IMR-90 (cell line): ENCODE results near the gene CROCC2. TPM values are rescaled to one million over a fixed set of nuclear protein-coding genes. Genes with fewer than 3 reads are reported as not detected.

Experiments used
- ATAC-seq: fragments of 200-7000 bp; cut with Tn5 transposase; 2 replicates; pipeline ENCODE4 v1.9.1; 2020; ENCODE audit warnings: low read depth, mild to moderate bottlenecking, moderate library complexity
- BruUV-seq: library from RNA; stranded (reverse); fragments of 400-500 nt; replicated peaks from 2 replicates; lab custom pipeline; 2021; lab: Mats Ljungman, UMichigan
- CTCF ChIA-PET: fragments of 300-600 bp; formaldehyde crosslinking; extraction: SDS; loops from one replicate; lab custom pipeline; 2021; ENCODE audit warnings: antibody characterized with exemption; lab: Yijun Ruan, JAX
- POLR2A ChIA-PET: fragments of 300-600 bp; sonication (Branson Sonifier 250); formaldehyde crosslinking; loops from one replicate; lab custom pipeline; 2022; ENCODE audit warnings: antibody characterized with exemption; ENCODE audit not compliant: unreplicated experiment; lab: Charles Lee
- DNase-seq: peaks from one replicate; pipeline ENCODE4 v3.0.0; 2013
- H2AFZ ChIP-seq: replicated peaks from 2 replicates; pipeline ENCODE3; 2013; ENCODE audit warnings: low read length, mild to moderate bottlenecking; ENCODE audit not compliant: poor library complexity
- H2AK5ac ChIP-seq: 2 replicates; pipeline ENCODE4 v1.6.1; 2013; ENCODE audit warnings: low read depth, low read length, inconsistent platforms
- H2AK9ac ChIP-seq: replicated peaks from 2 replicates; pipeline ENCODE3; 2013; ENCODE audit warnings: mild to moderate bottlenecking, low read depth, low read length, moderate library complexity; ENCODE audit not compliant: poor library complexity
- H2BK120ac ChIP-seq: 2 replicates; pipeline ENCODE4 v1.6.1; 2013; ENCODE audit warnings: low read depth, low read length, inconsistent platforms
- H2BK15ac ChIP-seq: 3 replicates; pipeline ENCODE4 v1.6.1; 2013; ENCODE audit warnings: low read depth, low read length, inconsistent platforms
- H2BK20ac ChIP-seq: 2 replicates; pipeline ENCODE4 v1.6.1; 2013; ENCODE audit warnings: low read depth, mild to moderate bottlenecking, inconsistent platforms, low read length, moderate library complexity
- H2BK5ac ChIP-seq: 2 replicates; pipeline ENCODE4 v1.6.1; 2013; ENCODE audit warnings: mild to moderate bottlenecking, low read depth, low read length, inconsistent platforms; ENCODE audit not compliant: poor library complexity, severe bottlenecking
- H3K14ac ChIP-seq: replicated peaks from 2 replicates; pipeline ENCODE4 v1.6.1; 2013; ENCODE audit warnings: low read depth, low read length, inconsistent platforms
- H3K18ac ChIP-seq: 2 replicates; pipeline ENCODE4 v1.6.1; 2013; ENCODE audit warnings: low read depth, low read length, control low read depth
- H3K23ac ChIP-seq: 2 replicates; pipeline ENCODE4 v1.6.1; 2013; ENCODE audit warnings: low read depth, low read length, inconsistent platforms
- H3K27ac ChIP-seq: 2 replicates; pipeline ENCODE4 v1.5.1; 2013; ENCODE audit warnings: mild to moderate bottlenecking, control low read depth, low read length; ENCODE audit not compliant: insufficient read depth
- H3K27me3 ChIP-seq: 2 replicates; pipeline ENCODE4 v1.6.1; 2013; ENCODE audit warnings: low read length; ENCODE audit not compliant: control insufficient read depth, insufficient read depth
- H3K36me3 ChIP-seq: 2 replicates; pipeline ENCODE4 v1.6.1; 2013; ENCODE audit warnings: low read length, mixed read lengths; ENCODE audit not compliant: control insufficient read depth, insufficient read depth
- H3K4ac ChIP-seq: 2 replicates; pipeline ENCODE4 v1.6.1; 2013; ENCODE audit warnings: low read depth, low read length, inconsistent platforms
- H3K4me1 ChIP-seq: 2 replicates; pipeline ENCODE4 v1.6.1; 2013; ENCODE audit warnings: low read length, mixed read lengths; ENCODE audit not compliant: control insufficient read depth, insufficient read depth
- H3K4me2 ChIP-seq: 2 replicates; pipeline ENCODE4 v1.6.1; 2013; ENCODE audit warnings: low read depth, mild to moderate bottlenecking, control low read depth, low read length, moderate library complexity
- H3K4me3 ChIP-seq: 2 replicates; pipeline ENCODE4 v1.5.1; 2013; ENCODE audit warnings: low read depth, mild to moderate bottlenecking, control low read depth, low read length, moderate library complexity; ENCODE audit not compliant: insufficient read depth
- H3K56ac ChIP-seq: 2 replicates; pipeline ENCODE4 v1.6.1; 2013; ENCODE audit warnings: low read length, inconsistent platforms; ENCODE audit not compliant: insufficient read depth; ENCODE audit errors: extremely low read depth
- H3K79me1 ChIP-seq, 2 experiments: 2 replicates each; pipeline ENCODE4 v1.6.1; 2013; ENCODE audit warnings: low read length in 2 of 2, inconsistent platforms in 1 of 2, low read depth in 1 of 2
- H3K9ac ChIP-seq: 2 replicates; pipeline ENCODE4 v1.6.1; 2013; ENCODE audit warnings: low read depth, low read length, control low read depth
- H3K9me1 ChIP-seq: 2 replicates; pipeline ENCODE4 v1.6.1; 2013; ENCODE audit warnings: low read length, inconsistent platforms; ENCODE audit not compliant: insufficient read depth
- H3K9me3 ChIP-seq: 2 replicates; pipeline ENCODE4 v1.6.1; 2013; ENCODE audit warnings: low read length; ENCODE audit not compliant: control insufficient read depth, insufficient read depth
- H4K20me1 ChIP-seq: 2 replicates; pipeline ENCODE4 v1.6.1; 2013; ENCODE audit warnings: low read length, inconsistent platforms; ENCODE audit not compliant: insufficient read depth
- H4K5ac ChIP-seq: 2 replicates; pipeline ENCODE4 v1.6.1; 2013; ENCODE audit warnings: mild to moderate bottlenecking, low read depth, low read length, control low read depth
- H4K8ac ChIP-seq, 2 experiments: 2 replicates each; pipeline ENCODE4 v1.6.1; 2013; ENCODE audit warnings: low read depth in 2 of 2, low read length in 2 of 2, control low read depth in 1 of 2, inconsistent platforms in 1 of 2
- H4K91ac ChIP-seq: 2 replicates; pipeline ENCODE4 v1.6.1; 2013; ENCODE audit warnings: low read depth, low read length, inconsistent platforms; ENCODE audit not compliant: insufficient read depth
- ELK1 ChIP-seq: fragments of 150-350 bp; IDR thresholded peaks from 2 replicates; pipeline ENCODE4 v1.6.1; 2016; ENCODE audit warnings: low read depth, mild to moderate bottlenecking, low read length, moderate library complexity, borderline replicate concordance
- MAZ ChIP-seq: IDR thresholded peaks from 2 replicates; pipeline ENCODE4 v1.6.1; 2012; ENCODE audit warnings: low read depth, mild to moderate bottlenecking, low read length, improper control_type of control experiment, moderate library complexity, borderline replicate concordance
- NFE2L2 ChIP-seq: fragments of 150-350 bp; IDR thresholded peaks from 2 replicates; pipeline ENCODE4 v1.6.1; 2016; ENCODE audit warnings: low read depth, mild to moderate bottlenecking, low read length
- RCOR1 ChIP-seq: IDR thresholded peaks from 2 replicates; pipeline ENCODE4 v1.6.1; 2012; ENCODE audit warnings: mild to moderate bottlenecking, low read length, improper control_type of control experiment; ENCODE audit not compliant: insufficient replicate concordance
- RFX5 ChIP-seq: IDR thresholded peaks from 2 replicates; pipeline ENCODE4 v1.8.0; 2012; ENCODE audit warnings: low read depth, mild to moderate bottlenecking, low read length, moderate library complexity
- WGBS, 2 experiments: methylation state at CpG; one replicate each; pipeline versions ENCODE4 v1.1.5 to v1.1.7; 2013; ENCODE audit warnings: missing lambda C conversion rate in 2 of 2; ENCODE audit not compliant: insufficient read length in 1 of 2; ENCODE audit errors: extremely low coverage in 2 of 2; 5-methylcytosine and 5-hydroxymethylcytosine counted together
- dilution Hi-C: fragments of 300-500 bp; cut with HindIII; formaldehyde crosslinking; loops from one replicate; pipeline ENCODE4 v1.14.3; 2018; ENCODE audit warnings: low sequenced_read_pairs; ENCODE audit not compliant: unreplicated experiment
- in situ Hi-C: fragments of 300-500 bp; cut with MboI; formaldehyde crosslinking; loops from 3 replicates; pipeline ENCODE4 v1.14.3; 2019; ENCODE audit warnings: low sequenced_read_pairs, inconsistent platforms, mixed read lengths
- intact Hi-C: fragments of 100-400 bp; cut with micrococcal nuclease; formaldehyde crosslinking; loops from 2 replicates; pipeline ENCODE4 v1.10.0; 2022
- polyA plus RNA-seq, 3 experiments: library from polyadenylated mRNA; depleted of rRNA; stranded (reverse); fragments of >200 nt; gene quantifications; 2 replicates each; pipeline ENCODE4 v1.2.3, GENCODE V29; 2012; ENCODE audit warnings: low replicate concordance in 1 of 3
- total RNA-seq: library from RNA; depleted of rRNA; stranded (reverse); fragments of >200 nt; gene quantifications from 2 replicates; pipeline ENCODE4 v1.2.3, GENCODE V29; 2012

CROCC2 gene
- total and polyA plus RNA-seq, 2 of the 4 experiments (the other 2 are of a cell fraction): not detected

GRCh38 chr2:240997856-240998705, 91.9 kb downstream of the CROCC2 start, which contains the start of gene SNED1:
SNED1 (plus strand) TSS chr2:240998618; CDS start chr2:240998838, 220 bp downstream.
- H3K79me1 ChIP-seq: no peaks in the 10 kb centered on the region; a peak in 1 of 4 replicates
- in situ Hi-C loops: no loop called here
- no peak within 1 kb of the TSS for H2BK20ac ChIP-seq
- dilution Hi-C loops: no loop called here
- H3K18ac ChIP-seq: peak within 1 kb of the TSS; percentile 14; the same call in 1 of the 2 replicates
- H4K91ac ChIP-seq: no peak within 1 kb of the TSS; the same call in 1 of the 2 replicates
- peak; percentile 94 for ATAC-seq
- H3K36me3 ChIP-seq: peaks cover 27% of the 10 kb centered on the region
- no peak within 1 kb of the TSS for H3K14ac ChIP-seq
- H3K23ac ChIP-seq: no peak within 1 kb of the TSS
- peak within 1 kb of the TSS; percentile 99 for H2AFZ ChIP-seq
- peak within 1 kb of the TSS; percentile 55 for H3K4me3 ChIP-seq
- no peak within 1 kb of the TSS for H2AK5ac ChIP-seq
- POLR2A ChIA-PET: no interaction called here
- H3K56ac ChIP-seq: no peak within 1 kb of the TSS
- H3K9ac ChIP-seq: peak within 1 kb of the TSS; percentile 63
- H4K20me1 ChIP-seq: no peaks in the 10 kb centered on the region
- H4K8ac ChIP-seq: peak within 1 kb of the TSS; percentile 3 to 79; a peak in 2 of 4 replicates
- H2BK15ac ChIP-seq: 0 out of 3 replicates have a peak within 1 kb of the TSS, but pooled peaks have one; percentile 68
- peak; percentile 66 for DNase-seq
- 7% methylated on average over 25 of the region's 61 CpGs; no CpG with 5 or more reads in 1 of the 2 experiments for WGBS, 2 experiments
- BruUV-seq: no TSS peak
- peak within 1 kb of the TSS; percentile 36; the same call in 1 of the 2 replicates for H3K4ac ChIP-seq
- no peaks in the 10 kb centered on the region for H3K27me3 ChIP-seq
- CTCF ChIA-PET: no interaction called here
- H2BK5ac ChIP-seq: peak within 1 kb of the TSS; percentile 54
- peak within 1 kb of the TSS; percentile 89; the same call in 1 of the 2 replicates for H2BK120ac ChIP-seq
- H3K9me3 ChIP-seq: peaks cover under 1% of the 10 kb centered on the region; the same call in 1 of the 2 replicates
- peak within 1 kb of the TSS; percentile 18; the same call in 1 of the 2 replicates for H4K5ac ChIP-seq
- H2AK9ac ChIP-seq: peak within 1 kb of the TSS; percentile 48
- H3K4me2 ChIP-seq: peak within 1 kb of the TSS; percentile 79
- intact Hi-C loops: loop anchor here (2.0 to 10.0 kb wide), 3 partner anchors 83 to 433 kb away; partner anchors contain the start of genes DUSP28 and RNPEPL1
- peaks cover 26% of the 10 kb centered on the region; the same call in 1 of the 2 replicates for H3K4me1 ChIP-seq
- peak within 1 kb of the TSS; percentile 62 for H3K27ac ChIP-seq
- peaks cover 4% of the 10 kb centered on the region; the same call in 1 of the 2 replicates for H3K9me1 ChIP-seq
- TF ChIP-seq RFX5 (no peak), MAZ (peak; percentile 17; the same call in 1 of the 2 replicates), NFE2L2 (no peak), ELK1 (no peak), RCOR1 (no peak)
